HepG2 (cell line): ENCODE results near the gene COMP. TPM values are rescaled to one million over a fixed set of nuclear protein-coding genes. Genes with fewer than 3 reads are reported as not detected.
A peak's percentile ranks its signal among the peaks of the same experiment; 100 is the strongest.

Experiments used
- CBFB ChIP-seq: sonication (generic); formaldehyde crosslinking; IDR thresholded peaks from 2 replicates; pipeline ENCODE4 v1.4.0; 2020; ENCODE audit warnings: missing genetic modification reagents
- GMEB1 ChIP-seq: sonication (generic); formaldehyde crosslinking; IDR thresholded peaks from 2 replicates; pipeline ENCODE4 v1.5.1; 2020; ENCODE audit warnings: missing genetic modification reagents, mild to moderate bottlenecking, borderline replicate concordance
- GTF3A ChIP-seq: sonication (generic); formaldehyde crosslinking; conservative IDR thresholded peaks from 2 replicates; pipeline ENCODE4 v1.4.0; 2020; ENCODE audit warnings: mild to moderate bottlenecking, missing genetic modification reagents
- HES4 ChIP-seq: sonication (generic); formaldehyde crosslinking; IDR thresholded peaks from 2 replicates; pipeline ENCODE4 v1.9.0; 2021; ENCODE audit warnings: mild to moderate bottlenecking, missing genetic modification reagents, borderline replicate concordance
- HNRNPK ChIP-seq: fragments of 200-400 bp; formaldehyde crosslinking; IDR thresholded peaks from 2 replicates; pipeline ENCODE4 v1.6.1; 2018; ENCODE audit warnings: low read length, low read depth, moderate library complexity, mild to moderate bottlenecking; ENCODE audit not compliant: poor library complexity, severe bottlenecking
- KDM2A ChIP-seq: sonication (generic); formaldehyde crosslinking; IDR thresholded peaks from 2 replicates; pipeline ENCODE4 v1.4.0; 2020; ENCODE audit warnings: low read depth, missing genetic modification reagents, borderline replicate concordance
- MXI1 ChIP-seq: IDR thresholded peaks from 3 replicates; pipeline ENCODE4 v1.6.1; 2012; ENCODE audit warnings: low read depth, low read length, inconsistent platforms, borderline replicate concordance
- NCOA1 ChIP-seq: sonication (generic); formaldehyde crosslinking; IDR thresholded peaks from 2 replicates; pipeline ENCODE4 v1.9.0; 2021; ENCODE audit warnings: missing genetic modification reagents
- NFKB2 ChIP-seq: sonication (generic); formaldehyde crosslinking; IDR thresholded peaks from 2 replicates; pipeline ENCODE4 v1.4.0; 2020; ENCODE audit warnings: missing genetic modification reagents, borderline replicate concordance
- PRDM4 ChIP-seq: sonication (generic); formaldehyde crosslinking; IDR thresholded peaks from 2 replicates; pipeline ENCODE4 v1.9.0; 2021; ENCODE audit warnings: missing genetic modification reagents, borderline replicate concordance
- PREB ChIP-seq: sonication (generic); formaldehyde crosslinking; IDR thresholded peaks from 2 replicates; pipeline ENCODE4 v1.4.0; 2020; ENCODE audit warnings: missing genetic modification reagents
- SRF ChIP-seq: IDR thresholded peaks from 2 replicates; pipeline ENCODE4 v1.6.1; 2011; ENCODE audit warnings: mild to moderate bottlenecking, low read depth, low read length, moderate library complexity
- SRSF1 ChIP-seq: fragments of 200-400 bp; formaldehyde crosslinking; optimal IDR thresholded peaks from 2 replicates; pipeline ENCODE3; 2017; ENCODE audit warnings: mild to moderate bottlenecking, low read depth, low read length, moderate library complexity
- TARDBP ChIP-seq: sonication (generic); formaldehyde crosslinking; IDR thresholded peaks from 2 replicates; pipeline ENCODE4 v1.8.0; 2022; ENCODE audit warnings: mild to moderate bottlenecking, missing genetic modification reagents
- ZFX ChIP-seq: sonication (generic); formaldehyde crosslinking; IDR thresholded peaks from 2 replicates; pipeline ENCODE4 v1.4.0; 2020; ENCODE audit warnings: mild to moderate bottlenecking, low read depth, missing genetic modification reagents, moderate library complexity
- ZGPAT ChIP-seq: IDR thresholded peaks from 2 replicates; pipeline ENCODE4 v1.6.1; 2016; ENCODE audit warnings: mild to moderate bottlenecking
- ZNF333 ChIP-seq: sonication (generic); formaldehyde crosslinking; IDR thresholded peaks from 2 replicates; pipeline ENCODE4 v1.4.0; 2020; ENCODE audit warnings: mild to moderate bottlenecking, missing genetic modification reagents, borderline replicate concordance
- ZNF383 ChIP-seq: sonication (generic); formaldehyde crosslinking; IDR thresholded peaks from 2 replicates; pipeline ENCODE4 v1.4.0; 2020; ENCODE audit warnings: missing genetic modification reagents, mild to moderate bottlenecking, borderline replicate concordance
- ZNF496 ChIP-seq: sonication (generic); formaldehyde crosslinking; IDR thresholded peaks from 2 replicates; pipeline ENCODE4 v1.8.1; 2023; ENCODE audit warnings: mild to moderate bottlenecking, moderate library complexity, missing genetic modification reagents; ENCODE audit not compliant: insufficient replicate concordance
- ZNF570 ChIP-seq: sonication (generic); formaldehyde crosslinking; IDR thresholded peaks from 2 replicates; pipeline ENCODE4 v1.4.0; 2020; ENCODE audit warnings: mild to moderate bottlenecking, missing genetic modification reagents, borderline replicate concordance
- ZNF644 ChIP-seq: IDR thresholded peaks from 2 replicates; pipeline ENCODE4 v1.6.1; 2016; ENCODE audit warnings: low read depth
- ZSCAN20 ChIP-seq: sonication (generic); formaldehyde crosslinking; IDR thresholded peaks from 2 replicates; pipeline ENCODE4 v1.4.0; 2020; ENCODE audit warnings: missing genetic modification reagents, mild to moderate bottlenecking, borderline replicate concordance
- polyA plus RNA-seq, 8 experiments: library from polyadenylated mRNA; depleted of rRNA in 3 of 8; stranded (reverse) in 7 of 8; unstranded in 1 of 8; fragments of >200 nt; fragmentation: Illumina TruSeq in 4 of 8; extraction: Trizol in 4 of 8; gene quantifications; 2 replicates each; pipeline versions ENCODE4 v1.2.1 to v1.2.3, GENCODE V29; 2011 to 2016; ENCODE audit warnings: low read depth in 4 of 8, missing spikeins in 1 of 8, mixed read lengths in 1 of 8; ENCODE audit not compliant: insufficient read depth in 1 of 8
- total RNA-seq, 5 experiments: library from RNA; depleted of rRNA; stranded (reverse); fragments of >200 nt; fragmentation: Illumina TruSeq; extraction: Trizol; gene quantifications; 2 replicates each; pipeline ENCODE4 v1.2.3, GENCODE V29; 2016; ENCODE audit warnings: low read depth in 1 of 5

The COMP gene
- total and polyA plus RNA-seq, 2 of the 13 experiments (the other 11 are each of a cell fraction or from before 2014, with no cell fraction given) = 0.04 to 0.13 TPM

GRCh38 chr19:18798384-18799352 lies 7.6 kb upstream of the COMP start (continued):
- TF ChIP-seq PREB (CRISPR knock-in tag) (no peak), NCOA1 (CRISPR knock-in tag) (0 out of 2 replicates have a peak, but pooled peaks have one; percentile 53), CBFB (CRISPR knock-in tag) (no peak), ZNF644 (CRISPR knock-in tag) (no peak), ZGPAT (CRISPR knock-in tag) (no peak), PRDM4 (CRISPR knock-in tag) (no peak), ZNF496 (CRISPR knock-in tag) (no peak), MXI1 (no peak), ZSCAN20 (CRISPR knock-in tag) (no peak), SRSF1 (no peak), ZNF570 (CRISPR knock-in tag) (no peak), HNRNPK (no peak), GMEB1 (CRISPR knock-in tag) (0 out of 2 replicates have a peak, but pooled peaks have one; percentile 19), KDM2A (CRISPR knock-in tag) (0 out of 2 replicates have a peak, but pooled peaks have one; percentile 26), ZNF333 (CRISPR knock-in tag) (0 out of 2 replicates have a peak, but pooled peaks have one; percentile 40), SRF (no peak), GTF3A (CRISPR knock-in tag) (no peak), TARDBP (CRISPR knock-in tag) (peak; percentile 77), HES4 (CRISPR knock-in tag) (no peak), NFKB2 (no peak), ZFX (CRISPR knock-in tag) (peak; percentile 46; the same call in 1 of the 2 replicates), ZNF383 (no peak)
